ENCODE measurements around the gene ARID3B. TPM values are rescaled to one million over a fixed set of nuclear protein-coding genes. Genes with fewer than 3 reads are reported as not detected.
A peak's percentile ranks its signal among the peaks of the same experiment; 100 is the strongest.

The ARID3B gene, protein sequence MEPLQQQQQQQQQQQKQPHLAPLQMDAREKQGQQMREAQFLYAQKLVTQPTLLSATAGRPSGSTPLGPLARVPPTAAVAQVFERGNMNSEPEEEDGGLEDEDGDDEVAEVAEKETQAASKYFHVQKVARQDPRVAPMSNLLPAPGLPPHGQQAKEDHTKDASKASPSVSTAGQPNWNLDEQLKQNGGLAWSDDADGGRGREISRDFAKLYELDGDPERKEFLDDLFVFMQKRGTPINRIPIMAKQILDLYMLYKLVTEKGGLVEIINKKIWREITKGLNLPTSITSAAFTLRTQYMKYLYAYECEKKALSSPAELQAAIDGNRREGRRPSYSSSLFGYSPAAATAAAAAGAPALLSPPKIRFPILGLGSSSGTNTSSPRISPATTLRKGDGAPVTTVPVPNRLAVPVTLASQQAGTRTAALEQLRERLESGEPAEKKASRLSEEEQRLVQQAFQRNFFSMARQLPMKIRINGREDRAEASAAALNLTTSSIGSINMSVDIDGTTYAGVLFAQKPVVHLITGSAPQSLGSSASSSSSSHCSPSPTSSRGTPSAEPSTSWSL
- 12.5 TPM for total RNA-seq (ENCODE audit: insufficient read depth, low replicate concordance)

DNA sequence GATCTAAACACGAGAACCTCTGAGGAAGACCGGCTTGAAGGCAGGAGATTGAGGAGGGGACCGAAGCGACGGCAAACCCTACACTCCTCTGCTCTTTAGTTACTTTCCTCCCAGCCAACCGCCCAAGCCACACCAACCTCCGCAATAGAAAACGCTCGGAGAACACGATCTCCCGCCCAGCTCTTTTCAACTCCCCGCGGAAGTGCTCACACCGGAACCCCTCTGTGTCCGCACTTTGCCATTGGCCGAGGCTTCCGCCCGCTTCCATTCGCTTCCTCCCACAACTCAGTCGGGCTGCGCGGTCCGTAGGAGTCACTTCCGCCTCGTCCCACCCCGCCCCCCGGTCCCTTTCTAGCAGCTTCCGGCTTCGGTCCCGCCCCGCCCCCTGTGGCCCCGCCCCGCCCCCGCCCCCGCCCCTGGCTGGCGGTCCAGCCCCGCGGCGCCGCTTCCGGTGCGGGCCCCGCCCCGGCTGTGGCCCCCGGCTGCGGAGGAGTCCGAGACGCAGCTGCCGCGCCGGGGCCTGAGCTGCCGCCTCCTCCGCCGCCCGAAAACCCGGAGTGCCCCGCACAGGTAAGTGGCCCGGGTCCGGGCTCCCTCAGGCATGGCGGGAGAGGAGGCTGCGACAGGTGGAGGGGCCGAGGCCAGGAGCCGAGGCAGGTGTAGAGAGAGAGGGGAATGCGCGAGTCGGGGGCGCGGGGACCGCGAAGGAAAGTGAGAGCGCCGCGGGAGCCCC lies at the start of gene ARID3B:
Gene ARID3B, plus strand, starts transcription at position 460 of the 733 bp plus-strand sequence. CDS start 2,717 bp downstream, outside the sequence.
- DNase-seq (ENCODE audit: low spot score): peak; percentile 98

DNA sequence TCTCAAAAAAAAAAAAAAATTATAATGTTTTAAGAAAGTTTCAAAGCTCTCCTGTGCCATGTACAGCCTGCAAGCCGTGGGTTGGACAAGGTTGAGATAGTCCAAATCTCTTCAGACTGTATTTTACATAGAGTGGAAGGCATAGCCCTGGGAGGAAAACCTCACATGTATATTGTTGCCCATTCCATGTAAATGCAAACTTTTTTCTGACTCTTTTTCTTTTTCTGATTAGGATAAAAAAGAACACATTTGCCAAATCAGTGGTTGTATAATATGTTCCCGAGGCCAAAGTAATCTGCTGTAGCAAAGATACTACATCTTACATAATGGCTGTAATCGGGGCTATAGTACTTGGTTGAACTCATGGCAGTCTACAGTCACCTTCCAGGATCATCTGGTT lies 44.4 kb upstream of the ARID3B start:
- no peak for DNase-seq (ENCODE audit: low spot score)

DNA sequence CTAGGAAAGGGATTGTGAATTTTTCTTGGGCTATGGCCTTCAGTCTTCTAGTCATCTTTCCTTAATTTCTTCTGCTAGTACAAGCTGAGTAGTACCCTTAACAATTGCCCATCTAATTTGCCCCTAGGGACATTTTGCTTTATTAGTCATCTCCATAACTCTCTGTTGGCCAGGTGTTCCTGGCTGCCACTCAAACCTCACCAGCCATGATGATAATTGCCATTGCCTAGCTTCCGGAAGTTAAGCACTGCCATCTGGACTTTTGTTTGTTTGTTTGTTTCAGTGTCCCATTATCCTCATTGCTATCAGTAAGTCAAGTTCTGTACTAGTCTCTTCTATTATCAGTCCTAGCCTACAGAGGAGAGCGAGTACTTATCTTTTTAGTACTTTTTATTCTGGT lies 43.4 kb upstream of the ARID3B start:
- DNase-seq (ENCODE audit: low spot score): no peak

DNA sequence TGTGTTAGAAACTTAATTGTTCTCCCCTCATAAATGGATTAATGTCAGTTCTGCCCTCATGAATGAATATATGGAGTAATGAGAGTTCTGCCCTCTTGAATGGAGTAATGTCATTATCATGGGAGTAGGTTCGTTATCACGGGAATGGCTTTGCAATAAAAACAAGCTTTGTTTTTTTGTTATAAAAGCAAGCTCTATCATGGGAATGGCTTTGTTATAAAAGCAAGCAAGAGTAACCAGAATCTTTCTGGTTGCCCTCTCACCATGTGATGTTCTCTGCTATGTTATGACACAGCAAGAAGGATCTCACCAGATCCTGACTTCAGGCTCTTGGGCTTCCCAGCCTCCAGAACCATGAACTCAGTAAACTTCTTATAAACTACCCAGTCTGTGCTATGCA lies 41.7 kb upstream of the ARID3B start:
- DNase-seq (ENCODE audit: low spot score): no peak

DNA sequence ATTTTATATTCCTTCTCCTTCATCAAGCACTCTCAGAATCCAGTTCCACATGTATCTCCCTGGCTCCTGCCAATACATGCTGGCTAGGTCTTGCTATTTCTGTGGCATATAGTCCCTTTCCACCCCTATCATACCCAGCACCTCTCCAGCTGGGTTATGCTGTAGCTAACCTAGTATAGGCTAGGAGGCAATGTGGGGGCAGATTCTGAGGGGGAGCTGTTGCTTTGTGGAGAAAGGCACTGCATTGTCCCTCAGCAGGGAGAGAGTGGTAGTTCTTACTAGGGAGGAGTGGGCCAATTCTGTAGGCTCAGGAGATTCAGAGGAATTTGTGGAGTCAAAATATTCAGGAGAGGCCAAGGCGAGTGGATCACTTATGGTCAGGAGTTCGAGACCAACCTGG lies 40.6 kb upstream of the ARID3B start:
- no peak for DNase-seq (ENCODE audit: low spot score)

DNA sequence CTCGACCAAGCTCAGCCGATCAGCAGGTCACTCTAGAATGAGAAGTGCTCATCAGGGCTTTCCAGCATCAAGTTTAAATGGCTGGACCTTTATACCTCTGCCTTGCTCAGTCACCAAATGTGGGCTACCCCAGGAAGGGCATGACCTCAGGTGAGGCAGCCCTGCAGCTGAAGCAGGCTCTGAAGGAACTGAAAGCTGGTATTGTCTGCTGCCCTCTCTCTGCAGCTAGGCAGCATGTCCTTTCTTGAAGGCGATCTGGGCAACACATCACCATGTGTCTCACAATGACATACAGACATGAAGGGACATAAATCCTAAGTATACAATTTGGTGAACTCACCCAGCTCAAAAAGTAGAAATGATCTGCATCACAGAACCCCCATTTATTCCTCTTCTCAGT lies 38.7 kb upstream of the ARID3B start:
- DNase-seq (ENCODE audit: low spot score): no peak

DNA sequence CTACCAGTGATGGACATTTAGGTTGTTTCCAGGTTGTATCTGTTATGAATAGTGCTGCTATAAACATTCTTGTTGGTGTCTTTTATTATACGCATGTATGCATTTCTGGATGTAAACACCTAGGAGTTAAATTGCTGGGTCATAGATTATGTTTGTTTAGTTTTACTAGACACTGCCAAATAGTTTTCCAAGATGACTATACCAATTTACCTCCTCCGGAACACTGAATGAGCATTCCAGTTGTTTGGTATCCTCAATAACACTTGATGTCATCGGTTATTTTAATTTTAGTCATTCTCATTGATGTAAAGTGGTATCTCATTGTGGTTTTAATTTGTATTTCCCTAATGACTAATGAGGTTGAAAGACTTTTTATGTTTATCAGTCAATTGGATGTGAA lies 36.6 kb upstream of the ARID3B start:
- no peak for DNase-seq (ENCODE audit: low spot score)

DNA sequence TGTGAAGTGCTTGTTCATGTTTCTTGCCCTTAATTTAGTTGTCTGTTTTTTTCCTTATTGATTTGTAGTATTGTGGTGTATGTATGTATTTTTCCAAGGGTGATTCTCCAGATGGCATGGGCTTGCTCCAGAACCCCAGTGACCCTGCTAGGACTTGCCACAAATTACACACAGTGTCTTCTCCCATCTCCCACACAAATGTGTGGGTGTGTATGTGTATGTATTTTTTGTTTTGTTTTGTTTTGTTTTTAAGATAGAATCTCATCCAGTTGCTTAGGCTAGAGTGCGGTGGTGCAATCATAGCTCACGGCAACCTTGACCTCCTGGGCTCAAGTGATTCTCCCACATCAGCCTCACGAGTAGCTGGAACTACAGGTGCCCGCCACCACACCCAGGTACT lies 36.2 kb upstream of the ARID3B start:
- no peak for DNase-seq (ENCODE audit: low spot score)

DNA sequence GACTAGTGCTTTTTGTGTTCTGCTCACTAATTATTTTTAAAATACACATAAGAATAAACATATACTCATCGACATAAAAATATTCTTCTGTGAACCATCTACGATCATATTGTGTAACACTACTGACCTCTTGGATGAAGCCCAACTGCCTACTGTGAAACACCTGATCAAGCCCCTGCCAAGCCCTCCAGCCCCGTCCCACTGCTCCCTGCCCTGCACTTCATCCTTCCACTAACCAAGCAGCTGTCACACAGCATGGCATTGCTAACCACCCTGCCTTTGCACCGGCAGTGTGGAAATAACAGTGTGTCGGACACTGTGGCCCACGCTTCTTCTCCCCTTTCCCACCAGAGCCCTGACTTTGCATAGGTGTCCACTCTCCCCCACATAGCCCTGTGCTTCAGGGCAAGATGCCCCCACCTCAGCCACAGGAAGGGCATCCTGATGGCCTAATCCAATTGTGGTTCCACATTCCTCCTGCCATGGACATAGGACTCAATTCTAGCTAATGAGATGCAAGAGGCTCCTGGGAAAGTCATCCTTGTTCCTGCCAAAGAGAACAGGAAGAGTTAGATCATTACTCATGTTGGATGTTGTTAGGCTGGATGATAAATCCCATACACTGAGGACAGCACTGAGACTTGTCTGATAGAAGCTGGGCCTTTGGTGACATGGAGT lies 35.0 kb upstream of the ARID3B start:
- no peak for DNase-seq (ENCODE audit: low spot score)

DNA sequence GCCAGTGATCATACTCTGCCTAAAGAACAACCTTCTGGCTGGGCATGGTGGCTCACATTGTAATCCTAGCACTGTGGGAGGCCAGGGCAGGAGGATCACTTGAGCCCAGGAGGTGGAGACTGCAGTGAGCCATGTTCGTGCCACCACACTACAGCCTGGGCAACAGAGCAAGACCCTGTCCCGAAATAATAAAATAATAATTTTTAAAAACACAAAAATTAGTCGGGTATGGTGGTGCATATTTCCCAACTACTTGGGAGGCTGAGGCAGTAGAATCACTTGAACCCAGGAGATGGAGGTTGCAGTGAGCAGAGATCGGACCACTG lies 34.5 kb upstream of the ARID3B start:
- DNase-seq (ENCODE audit: low spot score): no peak

DNA sequence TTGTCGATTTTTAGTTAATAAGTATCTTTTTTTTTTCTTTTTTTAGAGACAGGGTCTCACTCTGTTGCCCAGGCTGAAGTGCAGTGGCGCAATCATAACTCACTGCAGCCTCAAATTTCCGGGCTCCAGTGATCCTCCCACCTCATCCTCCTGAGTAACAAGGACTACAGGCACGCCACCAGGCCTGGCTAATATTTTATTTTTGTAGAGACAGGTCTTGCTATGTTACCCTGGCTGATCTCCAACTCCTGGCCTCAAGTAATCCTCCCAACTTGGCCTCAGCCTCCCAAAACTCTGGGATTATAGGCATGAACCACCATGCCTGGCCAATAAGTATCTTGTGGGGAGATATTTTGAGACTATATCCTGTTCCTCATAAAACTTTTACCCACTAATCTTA lies 29.4 kb upstream of the ARID3B start:
- DNase-seq (ENCODE audit: low spot score): peak; percentile 55

DNA sequence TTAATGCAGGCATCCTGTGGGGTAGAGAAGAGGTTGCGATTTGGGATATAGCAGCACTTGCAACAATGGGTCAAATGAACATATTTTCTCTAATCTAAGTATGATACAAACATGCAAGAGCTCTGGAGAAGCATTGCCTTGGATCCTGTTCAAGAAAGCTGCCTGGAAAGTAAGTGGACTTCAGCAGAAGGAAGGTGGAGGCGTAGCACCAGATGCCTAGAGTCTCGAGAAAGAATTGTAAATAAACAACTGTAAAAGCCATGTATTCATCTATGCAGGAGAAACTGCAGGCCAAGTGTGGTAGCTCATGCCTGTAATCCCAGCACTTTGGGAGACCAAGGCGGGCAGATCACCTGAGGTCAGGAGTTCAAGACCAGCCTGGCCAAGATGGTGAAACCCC lies 27.0 kb upstream of the ARID3B start:
- DNase-seq (ENCODE audit: low spot score): peak; percentile 35

DNA sequence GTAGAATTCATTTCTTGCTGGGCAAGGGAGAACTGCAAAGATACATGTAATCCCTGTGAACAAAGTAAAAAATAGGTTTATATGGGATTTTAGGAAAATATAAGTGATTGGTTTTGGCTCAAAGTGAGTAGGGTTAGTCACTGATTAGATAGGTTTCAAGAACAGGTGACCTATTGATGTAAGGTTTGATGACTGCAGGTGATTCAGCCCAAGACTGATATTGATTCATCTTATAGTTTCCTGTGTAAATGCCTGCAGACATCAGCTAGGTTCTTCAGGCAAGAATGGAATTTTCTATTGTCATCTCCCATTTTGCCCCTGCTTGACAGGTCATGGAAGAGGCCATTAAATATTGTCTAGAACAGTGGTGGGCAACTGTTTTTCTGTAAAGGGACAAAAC lies 23.9 kb upstream of the ARID3B start:
- no peak for DNase-seq (ENCODE audit: low spot score)

DNA sequence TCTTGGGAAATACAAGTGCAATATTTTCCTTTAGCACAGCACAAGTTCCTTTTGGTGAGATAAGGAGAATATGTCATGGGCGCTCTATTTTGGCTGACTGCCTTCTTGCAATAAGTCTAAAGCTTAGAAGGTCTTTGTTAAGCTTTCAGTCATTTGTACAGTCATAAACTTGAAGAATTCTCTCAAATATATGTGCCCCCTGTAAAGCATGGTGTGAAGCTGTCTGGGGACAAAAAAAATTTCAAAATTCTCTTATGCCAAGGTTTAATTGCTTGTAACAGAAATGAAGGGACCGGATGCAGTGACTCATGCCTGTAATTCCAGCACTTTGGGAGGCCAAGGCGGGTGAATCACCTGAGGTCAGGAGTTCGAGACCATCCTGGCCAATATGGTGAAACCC lies 21.7 kb upstream of the ARID3B start:
- no peak for DNase-seq (ENCODE audit: low spot score)

DNA sequence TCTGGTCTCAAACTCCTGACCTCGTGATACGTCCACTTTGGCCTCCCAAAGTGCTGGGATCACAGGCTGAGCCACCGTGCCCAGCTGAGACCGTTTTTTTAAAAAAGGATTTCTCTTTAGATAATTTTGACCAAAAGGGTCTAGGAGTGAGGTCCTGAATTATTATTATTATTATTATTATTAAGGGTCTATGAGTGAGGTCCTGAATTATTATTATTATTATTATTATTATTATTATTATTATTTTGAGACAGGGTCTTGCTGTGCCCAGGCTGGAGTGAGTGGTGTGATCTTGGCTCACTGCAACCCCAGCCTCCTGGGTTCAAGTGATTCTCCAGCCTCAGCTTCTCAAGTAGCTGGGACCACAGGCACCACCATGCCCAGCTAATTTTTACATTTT lies 20.6 kb upstream of the ARID3B start:
- DNase-seq (ENCODE audit: low spot score): no peak

DNA sequence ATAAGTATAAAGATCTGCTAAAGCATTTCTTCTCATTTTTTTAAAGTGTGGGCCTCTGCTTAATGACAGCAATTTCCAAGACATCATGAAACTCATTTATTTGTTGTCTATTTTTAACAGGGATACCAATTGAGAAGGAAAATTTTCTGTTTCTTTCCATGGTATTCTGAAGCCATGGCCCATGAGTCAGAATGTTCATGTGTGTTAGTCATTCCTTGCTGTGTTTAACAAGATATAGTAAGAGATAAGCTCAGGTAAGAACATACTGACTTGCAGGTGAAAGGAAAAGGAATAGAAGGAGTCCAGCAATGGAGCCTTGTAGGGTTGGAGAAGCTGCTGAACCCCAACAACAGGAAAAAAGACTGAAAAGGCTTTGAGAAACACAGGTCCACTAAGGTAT lies 17.0 kb upstream of the ARID3B start:
- DNase-seq (ENCODE audit: low spot score): no peak

DNA sequence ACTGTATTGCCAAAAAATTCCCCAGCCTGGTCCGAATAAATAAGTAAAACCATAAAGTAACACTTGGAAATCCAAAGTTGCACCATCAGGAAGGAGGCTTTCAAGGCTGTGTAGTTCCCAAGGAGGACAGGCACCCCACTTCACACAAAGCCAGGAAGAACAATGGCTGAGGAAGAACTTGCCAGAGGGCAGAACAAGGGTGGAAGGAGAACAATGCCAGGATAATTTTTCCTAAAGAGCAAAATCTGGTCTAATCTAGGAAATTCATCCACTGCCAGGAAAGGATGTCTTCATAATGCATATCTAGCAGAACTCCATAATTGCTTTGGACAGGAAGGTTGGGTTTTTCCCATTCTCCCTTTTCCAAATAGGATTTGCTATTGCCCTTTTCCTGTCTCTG lies 15.7 kb upstream of the ARID3B start:
- DNase-seq (ENCODE audit: low spot score): no peak

DNA sequence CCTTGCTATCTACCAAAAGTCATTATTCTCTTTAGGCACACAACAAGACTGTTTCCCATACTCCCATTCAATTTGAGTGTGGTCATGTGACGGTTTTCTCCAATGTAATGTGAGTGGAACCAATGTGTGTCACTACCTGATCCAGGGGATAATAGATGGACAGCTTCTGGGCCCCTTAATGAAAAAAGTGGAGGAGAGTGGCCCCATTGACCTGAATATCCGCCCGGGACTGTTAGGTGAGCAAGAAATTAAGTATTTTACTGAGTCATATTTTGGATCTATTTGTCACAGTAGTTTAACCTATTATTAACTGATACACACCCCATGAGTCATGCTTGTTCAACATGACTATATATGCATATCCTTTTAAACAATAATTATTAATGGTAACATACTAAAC lies 15.1 kb upstream of the ARID3B start:
- no peak for DNase-seq (ENCODE audit: low spot score)

DNA sequence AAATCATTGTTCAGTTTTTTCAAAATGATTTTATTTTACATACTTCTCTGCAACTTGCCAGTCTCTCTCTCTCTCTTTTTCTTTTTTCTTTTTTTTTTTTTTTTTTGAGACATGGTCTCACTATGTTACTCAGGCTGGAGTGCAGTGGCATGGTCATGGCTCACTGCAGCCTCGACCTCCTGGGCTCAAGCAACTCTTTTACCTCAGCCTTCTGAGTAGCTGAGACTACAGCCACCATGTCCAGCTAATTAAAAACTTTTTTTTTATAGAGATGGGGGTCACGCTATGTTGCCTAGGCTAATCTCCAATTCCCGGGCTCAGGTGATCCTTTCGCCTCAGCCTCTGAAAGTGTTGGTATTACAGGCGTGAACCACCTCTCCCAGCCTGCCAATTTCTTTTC lies 12.1 kb upstream of the ARID3B start:
- no peak for DNase-seq (ENCODE audit: low spot score)

DNA sequence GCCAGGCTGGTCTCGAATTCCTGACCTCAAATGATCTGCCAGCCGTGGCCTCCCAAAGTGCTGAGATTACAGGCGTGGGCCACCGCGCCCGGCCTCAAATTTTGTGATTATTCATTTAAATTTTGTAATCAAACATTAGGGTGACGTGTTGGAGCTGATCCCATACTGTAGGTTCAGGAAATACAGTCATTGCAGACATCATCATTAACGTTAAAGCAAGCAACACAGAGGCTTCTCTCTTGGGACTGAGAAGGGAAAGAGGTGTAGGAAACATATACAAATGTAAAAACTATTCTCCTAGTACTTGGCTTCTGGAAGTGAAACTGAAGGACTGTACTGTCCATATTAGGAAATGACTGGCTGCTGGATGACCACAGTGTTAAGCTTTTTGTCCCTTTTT lies 11.1 kb upstream of the ARID3B start:
- no peak for DNase-seq (ENCODE audit: low spot score)

DNA sequence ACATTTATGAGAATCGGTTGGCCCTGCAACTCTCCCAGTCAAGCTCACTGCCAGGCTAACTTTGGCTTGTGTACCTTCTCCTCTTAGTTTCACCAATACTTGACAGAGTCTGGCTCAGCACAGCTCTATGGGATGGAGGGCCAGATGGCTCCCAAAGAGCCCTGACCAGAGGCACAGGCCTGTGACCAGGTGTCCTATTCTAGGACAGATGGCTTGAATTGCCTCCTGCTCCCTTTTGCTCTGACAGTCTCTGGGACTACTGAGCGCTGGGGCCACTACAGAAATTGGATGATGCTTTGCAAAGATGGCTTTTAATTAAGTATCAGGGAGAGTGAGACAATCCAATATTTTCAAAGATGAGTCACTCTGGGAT lies 10.3 kb upstream of the ARID3B start:
- DNase-seq (ENCODE audit: low spot score): no peak

DNA sequence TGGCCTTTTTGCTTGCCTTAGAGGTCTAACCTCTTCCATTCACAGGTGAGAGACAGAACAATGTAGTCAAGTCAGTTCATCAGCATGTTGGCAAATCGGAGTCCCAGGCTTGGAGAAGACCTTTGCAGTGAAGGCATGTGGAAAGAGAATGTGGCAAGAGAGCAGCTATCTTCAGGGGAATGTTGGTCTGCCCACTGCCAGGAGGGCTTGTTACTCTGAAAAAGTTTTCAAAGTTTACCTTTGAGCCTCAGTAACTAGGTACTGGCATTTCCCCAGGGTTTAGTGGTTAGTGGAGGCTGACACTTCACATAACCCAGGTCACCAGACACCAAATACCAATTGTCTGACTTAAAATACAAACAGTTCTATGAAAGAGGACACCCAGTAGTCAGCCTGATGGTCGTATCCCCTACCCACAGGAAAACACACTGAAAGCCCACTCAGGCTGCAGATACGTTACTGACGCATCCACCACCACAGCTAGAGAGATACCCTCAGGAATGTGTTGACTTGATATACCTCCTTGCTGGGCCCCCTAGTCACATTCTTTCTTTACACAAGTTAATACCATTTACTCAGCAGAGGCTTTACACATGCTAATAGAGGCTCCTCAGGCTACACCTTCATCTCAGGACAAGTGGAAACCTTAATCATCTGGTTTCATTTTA lies 9.7 kb upstream of the ARID3B start:
- no peak for DNase-seq (ENCODE audit: low spot score)
